Hematopoietic multipotent progenitor cell treated with erythropoietin and hydrocortisone succinate and interleukin-3 and kit ligand, for 17 days (in vitro differentiated cells): Measurements from ENCODE around the gene RESP18.

Experiments
- DNase-seq: peaks from one replicate; pipeline ENCODE4 v3.0.0-alpha.2; 2015; ENCODE audit warnings: low spot score

The RESP18 gene

GRCh38 chr2:219332542-219332941 is at the start of gene RESP18:
Gene RESP18 (minus strand): TSS chr2:219332744.
- no peak for DNase-seq

- no peak for DNase-seq
Measured at GRCh38 chr2:219381448-219381847, 48.9 kb upstream of the RESP18 start.

- no peak for DNase-seq
Measured at GRCh38 chr2:219380926-219381325, 48.4 kb upstream of the RESP18 start.

DNA sequence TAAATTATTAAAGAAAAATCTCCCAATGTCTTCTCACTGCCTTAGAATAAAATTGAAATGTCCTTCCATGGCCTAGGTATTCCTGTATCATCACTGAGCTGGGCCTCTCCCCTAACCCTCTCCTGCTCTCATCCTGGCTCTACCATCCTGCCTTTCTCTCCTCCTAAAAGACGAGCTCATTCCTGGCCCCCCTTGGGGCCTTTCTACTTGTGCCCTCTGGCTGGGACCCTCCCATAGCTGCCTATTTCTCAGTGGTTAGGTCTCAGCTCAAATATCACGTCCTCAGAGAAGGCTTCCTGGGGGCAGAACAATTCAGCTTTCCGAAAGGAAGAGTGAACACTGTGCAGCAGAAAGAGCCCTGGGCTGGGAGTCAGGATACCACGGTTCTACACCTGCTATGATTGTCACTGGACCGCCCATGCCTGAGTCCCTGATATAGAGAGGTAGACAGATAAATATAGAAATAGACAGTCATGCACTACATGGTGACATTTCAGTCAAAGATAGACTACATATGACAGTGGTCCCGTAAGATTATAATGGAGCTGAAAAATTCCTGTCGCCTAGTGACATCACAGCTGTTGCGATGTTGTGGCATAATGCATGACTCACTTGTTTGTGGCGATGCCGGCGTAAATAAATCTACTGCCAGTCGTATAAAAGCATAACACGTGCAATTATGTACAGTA is 45.8 kb upstream of the RESP18 start:
- DNase-seq, result no peak

GRCh38 chr2:219369447-219369861 is 36.9 kb upstream of the RESP18 start:
- no peak for DNase-seq

DNA sequence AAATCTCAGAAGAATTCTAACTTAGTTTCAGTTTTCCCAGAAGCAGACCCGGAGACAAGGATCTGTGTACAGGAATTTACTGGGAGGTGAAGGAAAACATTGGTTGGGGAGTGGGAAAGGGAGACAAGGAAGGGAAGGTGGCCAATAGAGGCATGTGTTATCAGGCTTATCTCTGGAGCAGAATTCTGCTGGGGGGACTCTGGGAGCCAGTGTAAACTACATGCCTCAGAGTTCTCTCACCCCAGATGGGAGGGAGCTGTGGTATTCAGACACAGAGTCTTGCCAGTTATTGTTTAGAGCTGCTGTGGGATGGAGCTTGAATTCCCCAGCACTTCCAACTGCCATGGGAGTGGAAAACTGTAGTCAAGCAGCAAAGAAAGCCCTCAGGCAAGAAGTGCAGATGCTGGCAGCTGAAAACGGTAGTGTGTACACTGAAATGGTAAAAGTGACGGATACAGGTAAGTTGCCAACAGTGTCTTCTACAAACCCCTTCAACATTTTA is 36.2 kb upstream of the RESP18 start:
- no peak for DNase-seq

- DNase-seq, result no peak
Measured at GRCh38 chr2:219362524-219363164, 30.1 kb upstream of the RESP18 start.

GRCh38 chr2:219362072-219362471 is 29.5 kb upstream of the RESP18 start:
- DNase-seq, result no peak

DNA sequence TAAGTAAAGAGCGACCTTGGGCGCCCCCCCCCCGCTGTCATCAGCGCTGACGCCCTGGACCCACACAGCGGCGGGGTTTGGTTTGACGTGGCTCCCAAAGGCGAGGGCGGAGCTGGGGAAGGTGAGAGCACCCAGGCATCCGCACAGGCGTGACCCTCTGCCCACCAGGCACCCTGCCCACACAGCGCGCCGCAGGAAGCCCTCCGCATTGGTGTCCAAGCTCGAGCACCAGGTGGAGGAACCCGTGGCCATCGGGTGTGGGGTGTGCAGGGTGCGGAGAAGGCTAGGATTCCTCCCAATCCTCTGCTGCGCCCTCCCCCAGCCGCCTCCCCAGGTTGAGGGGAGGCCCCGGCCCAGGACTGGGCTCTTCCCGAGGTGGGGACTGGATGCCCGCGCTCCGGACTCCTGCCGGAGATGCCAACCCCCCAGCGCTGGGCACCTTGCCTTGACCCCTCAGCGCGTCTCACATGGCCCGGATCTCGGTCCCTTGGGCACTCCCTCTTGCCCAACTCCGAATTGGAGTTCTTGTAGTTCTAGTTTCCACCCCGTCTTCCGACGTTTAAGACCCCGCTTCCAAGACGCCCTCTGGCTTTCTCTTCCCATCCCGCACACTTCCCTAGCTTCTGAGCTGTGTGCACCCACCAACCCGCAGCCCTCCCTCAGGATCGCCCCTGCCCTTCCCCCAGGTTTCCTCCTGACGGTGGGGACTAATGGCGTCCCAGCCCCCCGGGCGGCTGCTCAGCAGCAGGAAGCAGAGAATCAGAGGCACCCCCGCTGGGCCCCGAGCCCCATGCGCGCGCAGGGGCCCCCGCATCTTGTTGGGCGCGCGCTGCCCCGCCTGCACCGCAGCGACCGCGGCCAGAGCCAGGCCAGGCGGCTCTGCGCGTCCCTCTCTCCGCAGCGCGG is 25.9 kb upstream of the RESP18 start:
- DNase-seq, result no peak

GRCh38 chr2:219356834-219357233 is 24.3 kb upstream of the RESP18 start:
- DNase-seq, result no peak

GRCh38 chr2:219354582-219354981 is 22.0 kb upstream of the RESP18 start:
- no peak for DNase-seq

- no peak for DNase-seq
Measured at GRCh38 chr2:219353129-219353528, 20.6 kb upstream of the RESP18 start.

DNA sequence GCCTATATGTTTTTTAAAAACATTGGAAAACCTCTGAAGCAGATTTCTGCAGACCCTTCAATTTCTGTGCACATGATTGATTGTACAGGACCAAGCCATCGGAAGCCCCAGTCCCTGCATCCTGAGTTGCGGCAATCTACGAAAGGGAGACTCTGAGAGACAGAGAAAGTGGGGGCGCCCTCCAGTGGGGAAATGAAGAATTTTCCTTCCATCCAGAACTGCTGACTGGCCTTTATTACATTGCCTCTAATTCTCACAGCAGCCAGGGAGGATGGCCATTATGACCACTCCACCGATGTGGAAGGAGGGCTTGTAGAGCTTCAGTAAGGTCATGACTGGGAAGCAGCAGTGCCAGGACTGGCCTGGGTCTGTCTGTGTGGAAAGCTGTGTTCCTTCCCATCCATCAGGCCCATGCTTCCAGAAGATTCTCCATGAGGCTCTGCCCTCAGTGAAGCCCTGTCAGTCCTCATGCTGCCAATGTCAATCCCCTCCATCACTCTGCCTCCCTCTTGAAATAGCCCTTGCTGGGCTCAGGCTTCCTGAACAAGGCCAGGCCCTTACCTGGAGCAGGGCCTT is 20.0 kb upstream of the RESP18 start:
- DNase-seq, result peak; percentile 69

DNA sequence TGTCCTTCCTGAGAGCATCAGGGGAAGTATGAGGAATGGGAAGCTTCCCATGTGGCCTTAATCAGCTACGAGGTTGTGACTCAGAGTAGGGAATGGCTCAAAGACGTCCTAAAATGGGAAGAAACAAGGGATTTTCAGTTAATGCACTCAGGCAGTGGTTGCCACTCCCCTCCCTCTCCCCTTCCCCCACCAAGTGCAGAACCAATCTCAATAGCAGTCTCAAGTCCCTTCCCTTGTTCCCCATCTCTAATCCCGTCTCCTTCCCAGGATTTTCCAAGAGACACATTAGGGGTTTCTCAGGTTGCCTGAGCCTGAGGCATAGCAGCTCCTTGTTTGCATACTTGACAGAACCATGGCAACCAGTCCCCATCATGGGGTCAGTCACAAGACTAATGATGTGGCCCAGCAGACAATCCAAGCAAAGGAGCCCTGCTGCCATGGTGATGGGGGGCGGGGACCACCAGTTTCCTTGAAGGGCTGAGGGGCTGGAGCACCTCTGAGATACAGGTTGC is 18.2 kb upstream of the RESP18 start:
- no peak for DNase-seq

DNA sequence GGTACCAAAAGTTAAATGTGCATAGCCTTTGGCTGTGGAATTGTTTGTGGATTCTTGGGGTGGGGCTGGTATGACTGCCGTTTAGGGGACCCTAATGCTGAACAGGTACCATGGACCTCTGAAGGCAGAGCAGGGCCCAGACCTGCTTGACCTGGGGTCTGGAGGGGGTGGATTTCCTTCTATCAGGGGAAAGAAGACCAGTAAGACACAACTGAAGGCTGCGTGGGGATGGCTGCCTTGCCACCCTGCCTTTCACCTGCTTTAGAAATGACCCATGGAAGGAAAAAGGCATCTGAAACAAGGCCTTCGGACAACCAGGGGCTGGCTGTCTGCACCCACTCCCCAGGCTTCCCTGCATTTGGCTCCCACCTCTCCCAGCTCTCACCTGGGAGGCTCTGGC is 17.7 kb upstream of the RESP18 start:
- DNase-seq, result no peak

GRCh38 chr2:219344751-219345430 is 12.3 kb upstream of the RESP18 start:
- DNase-seq, result no peak

- no peak for DNase-seq
Measured at GRCh38 chr2:219335373-219335786, 2.8 kb upstream of the RESP18 start.

- DNase-seq, result no peak
Measured at GRCh38 chr2:219334076-219334475, 1.5 kb upstream of the RESP18 start.

- no peak for DNase-seq
Measured at GRCh38 chr2:219331560-219332213, 857 bp downstream of the RESP18 start.

DNA sequence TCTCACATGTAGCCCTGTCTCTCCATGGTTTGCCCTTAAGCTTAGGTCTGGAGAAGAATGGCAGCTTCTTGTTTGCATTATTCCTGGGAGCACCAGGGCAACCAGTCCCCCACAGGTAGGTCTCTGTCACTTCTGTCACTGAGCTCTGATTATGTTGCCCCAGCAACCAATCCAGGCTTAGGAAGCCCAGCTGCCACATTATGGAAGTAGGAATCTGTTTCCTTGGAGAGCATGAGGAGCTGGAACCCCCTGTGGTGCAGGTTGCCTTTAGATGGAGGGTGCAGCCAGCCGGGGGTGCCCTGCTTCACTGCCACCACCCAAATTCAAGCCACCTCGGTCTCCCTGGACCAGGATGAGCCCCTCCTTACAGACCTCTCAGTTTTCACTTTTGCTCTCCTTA is 4.8 kb downstream of the RESP18 start:
- no peak for DNase-seq
